ENCODE results near the gene NRP1. TPM values are rescaled to one million over a fixed set of nuclear protein-coding genes. Genes with fewer than 3 reads are reported as not detected.
"Not testable (repeated sequence)": the region's sequence is repeated elsewhere in the genome, so short reads cannot be mapped to it uniquely, and the experiment has no call there.

NRP1 gene
- 178 and 209 TPM in 2 replicates for total RNA-seq

GRCh38 chr10:33334153-33334804 lies at the start of gene NRP1:
Gene NRP1 (minus strand): TSS chr10:33334667. CDS start chr10:33334382, 285 bp downstream.
- peak; percentile 69 for DNase-seq

DNA sequence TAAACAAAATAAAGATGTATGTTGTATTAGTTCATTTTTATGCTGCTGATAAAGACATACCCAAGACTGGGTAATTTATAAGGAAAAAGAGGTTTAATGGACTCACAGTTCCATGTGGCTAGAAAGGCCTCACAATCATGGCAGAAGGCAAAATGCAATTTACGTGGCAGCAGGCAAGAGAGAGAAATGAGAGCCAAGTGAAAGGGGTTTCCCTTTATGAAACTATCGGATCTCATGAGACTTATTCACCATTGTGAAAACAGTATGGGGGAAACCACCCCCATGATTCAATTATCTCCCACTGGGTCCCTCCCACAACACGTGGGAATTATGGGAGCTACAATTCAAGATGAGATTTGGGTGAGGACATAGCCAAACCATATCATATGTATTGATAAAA lies 49.7 kb upstream of the NRP1 start:
- DNase-seq: not testable (repeated sequence)

DNA sequence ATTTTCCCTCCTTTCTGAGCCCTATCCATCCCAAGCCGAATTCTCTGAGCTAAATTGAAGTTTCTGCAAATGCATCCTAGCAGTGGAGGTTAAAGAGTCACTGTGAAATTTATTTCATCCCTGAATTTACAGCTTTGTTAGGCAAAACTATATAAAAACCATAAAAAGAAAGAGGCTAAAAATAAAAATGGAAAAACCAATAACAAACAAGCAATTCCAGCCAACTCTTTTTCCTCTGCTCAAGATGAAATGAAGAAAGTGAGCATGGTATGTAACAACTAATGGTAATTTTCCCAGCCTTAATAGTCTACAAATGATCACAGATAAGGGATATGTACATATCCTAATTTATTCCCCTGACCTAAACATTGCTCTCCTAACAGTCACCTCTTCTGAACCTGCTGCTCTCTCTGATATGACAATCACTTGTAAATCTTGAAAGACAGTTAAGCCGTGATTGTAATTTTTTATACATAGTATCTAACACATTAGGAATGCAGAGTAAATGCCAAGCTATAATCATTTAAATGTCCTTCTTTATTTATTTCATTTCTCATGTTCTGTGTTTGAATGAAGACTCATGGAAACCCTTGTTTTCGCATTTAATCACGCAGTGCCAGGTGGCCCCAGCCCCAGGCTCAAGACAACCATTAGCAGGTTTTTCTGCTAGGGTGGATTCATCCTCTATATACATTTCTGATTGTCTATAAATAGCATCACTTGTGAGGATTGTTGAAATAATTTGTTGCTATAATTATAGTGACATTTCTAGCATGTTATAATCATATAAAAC lies 48.6 kb upstream of the NRP1 start:
- no peak for DNase-seq

DNA sequence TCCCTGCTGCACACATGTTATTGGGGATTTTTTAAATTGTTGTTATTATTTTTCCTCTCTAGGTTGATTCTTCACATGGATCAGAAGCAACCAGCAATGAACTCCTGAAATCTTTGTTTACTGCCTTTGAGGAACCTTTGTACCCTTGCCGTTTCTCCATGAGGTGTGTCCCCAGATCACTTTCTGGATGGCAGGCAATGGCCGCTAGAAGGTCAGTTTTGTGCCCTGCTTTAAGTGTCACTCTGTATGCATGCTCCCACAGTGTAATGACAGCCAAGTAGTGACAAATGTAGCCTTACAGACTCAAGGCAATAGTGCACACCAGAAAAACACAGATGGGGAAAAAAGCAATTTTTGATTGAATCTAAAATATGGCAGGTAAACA lies 47.7 kb upstream of the NRP1 start:
- DNase-seq: no peak

DNA sequence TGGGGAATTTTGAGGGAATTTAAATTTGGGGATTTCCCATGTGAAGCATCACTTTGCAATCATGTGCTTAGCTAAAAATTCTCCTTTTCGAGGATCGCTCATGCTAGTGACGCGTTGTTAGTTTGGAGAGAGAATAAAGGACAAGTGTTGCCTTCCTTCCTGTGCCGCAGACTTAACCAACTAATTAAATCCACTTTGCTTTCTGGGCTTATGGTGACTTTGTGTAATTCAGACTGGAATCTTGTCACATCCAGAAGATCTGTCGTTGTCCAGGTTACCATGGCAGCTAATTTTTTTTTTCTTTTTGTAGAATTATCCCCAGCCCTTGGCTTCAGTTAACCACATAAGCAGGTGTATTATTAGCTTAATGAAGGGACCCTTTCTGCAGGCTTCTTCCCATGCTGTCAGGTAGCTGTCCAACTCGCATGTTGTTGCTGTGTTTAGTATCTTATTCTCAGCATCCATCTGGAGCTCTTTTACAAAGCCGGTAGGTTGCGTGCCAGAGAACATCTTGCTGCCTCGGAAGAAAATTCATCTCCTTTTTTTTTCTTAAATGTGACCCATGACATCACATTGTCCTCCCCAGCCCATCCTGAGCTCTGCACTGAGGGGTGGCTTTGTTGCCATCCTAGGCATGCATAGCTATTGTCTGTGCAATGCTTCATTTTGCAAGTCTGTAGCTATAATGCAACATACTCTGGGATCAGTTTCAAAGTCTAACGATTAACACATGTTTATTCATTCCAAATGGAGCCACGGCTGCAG lies 47.2 kb upstream of the NRP1 start:
- DNase-seq: no peak

DNA sequence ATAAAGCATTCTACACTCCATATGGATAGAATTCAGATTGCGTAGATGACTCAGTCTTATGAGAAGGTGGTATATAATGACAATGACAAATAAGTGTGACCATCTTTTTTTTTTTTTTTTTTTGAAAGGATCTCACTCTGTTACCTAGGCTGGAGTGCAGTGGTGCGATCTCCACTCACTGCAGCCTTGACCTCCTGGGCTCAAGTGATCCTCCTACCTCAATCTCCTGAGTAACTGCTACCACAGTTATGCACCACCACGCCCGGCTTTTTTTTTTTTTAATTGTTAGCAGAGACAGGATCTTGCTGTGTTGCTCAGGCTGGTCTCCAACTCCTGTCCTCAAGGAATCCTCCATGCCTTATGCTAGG lies 43.2 kb upstream of the NRP1 start:
- no peak for DNase-seq

GRCh38 chr10:33376976-33377657 lies 42.6 kb upstream of the NRP1 start:
- DNase-seq: peak; percentile 40

DNA sequence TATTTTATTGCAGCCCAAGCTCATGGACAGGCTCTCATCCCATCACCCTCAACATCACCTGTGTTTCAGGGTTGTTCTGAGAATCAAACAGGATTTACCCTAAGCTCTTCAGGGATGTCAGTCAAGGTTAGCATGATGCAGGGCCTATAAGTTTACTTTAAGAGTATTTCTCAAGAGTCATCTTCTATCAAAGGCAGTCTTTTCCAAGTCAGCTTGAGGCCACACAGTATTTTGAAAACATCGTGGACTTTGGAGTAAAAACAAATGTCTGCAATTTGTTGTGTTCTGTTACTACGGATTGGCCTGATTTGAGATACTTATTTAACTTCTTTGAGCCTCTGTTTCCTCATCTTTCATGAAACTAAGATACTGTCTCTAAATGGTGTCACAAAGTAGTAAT lies 42.0 kb upstream of the NRP1 start:
- no peak for DNase-seq

DNA sequence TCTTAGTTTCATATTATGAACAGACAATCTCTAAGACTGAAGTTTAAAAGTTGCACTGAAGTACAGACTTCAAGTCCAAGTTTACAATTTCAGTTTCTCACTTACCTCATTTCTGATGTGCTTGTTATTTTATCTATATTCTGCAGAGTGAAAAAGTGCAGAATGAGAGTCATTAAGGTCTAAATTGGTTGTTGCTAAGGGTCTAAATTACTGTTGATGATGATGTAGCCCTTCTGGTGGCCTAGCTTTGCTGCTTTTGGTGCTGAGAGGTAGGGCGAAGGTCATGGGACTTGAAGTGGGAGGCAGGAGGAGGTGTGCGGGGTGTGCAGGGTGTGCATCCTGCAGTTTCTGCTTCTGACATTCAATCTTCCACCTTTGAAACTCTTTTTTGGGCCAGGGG lies 38.8 kb upstream of the NRP1 start:
- DNase-seq: no peak

GRCh38 chr10:33371234-33371633 lies 36.8 kb upstream of the NRP1 start:
- DNase-seq: no peak

GRCh38 chr10:33370434-33370930 lies 36.0 kb upstream of the NRP1 start:
- DNase-seq: no peak

DNA sequence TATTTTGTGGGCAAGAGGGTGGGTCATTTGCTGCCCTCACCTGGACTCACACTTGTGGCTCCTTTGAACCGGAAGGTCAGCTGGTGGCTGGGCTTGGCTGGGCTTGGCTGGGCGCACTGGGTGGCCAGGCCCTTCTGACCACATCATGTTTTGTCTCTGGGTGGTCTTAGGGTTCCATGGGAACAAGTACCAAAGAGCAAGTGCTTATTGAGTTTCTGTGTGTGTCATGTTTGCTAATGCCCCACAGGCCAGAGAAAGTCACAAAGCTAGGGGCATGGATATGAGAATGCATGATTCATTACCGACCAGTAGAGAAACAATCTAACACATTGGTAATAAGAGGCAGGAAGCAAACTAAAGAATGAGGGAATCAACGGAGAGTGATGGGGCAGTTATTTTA lies 33.6 kb upstream of the NRP1 start:
- no peak for DNase-seq

- peak; percentile 86 for DNase-seq
These were observed 31.5 kb upstream of the NRP1 start for GRCh38 chr10:33365871-33366411.

GRCh38 chr10:33365301-33365700 lies 30.8 kb upstream of the NRP1 start:
- DNase-seq: no peak

- no peak for DNase-seq
These were observed 28.6 kb upstream of the NRP1 start for GRCh38 chr10:33363106-33363505.

DNA sequence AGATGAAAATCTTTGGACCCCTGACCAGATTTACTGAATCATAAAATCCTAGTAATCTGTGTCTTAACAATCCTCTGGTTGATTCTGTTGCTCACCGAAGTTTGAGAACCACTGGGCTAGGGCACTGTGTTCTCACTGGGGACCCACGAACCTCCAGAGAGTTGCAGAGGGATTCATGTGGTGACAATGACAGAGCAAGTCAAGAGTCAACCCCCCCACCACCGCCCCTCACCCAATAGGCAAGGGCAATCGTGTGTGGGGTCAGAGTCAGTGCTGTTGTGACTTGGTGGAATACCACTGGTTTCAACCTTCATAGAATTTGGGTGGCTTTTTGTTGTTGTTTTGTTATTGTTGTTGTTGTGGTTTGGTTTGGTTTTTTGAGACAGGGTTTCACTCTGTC lies 23.5 kb upstream of the NRP1 start:
- DNase-seq: no peak

- DNase-seq: no peak
These were observed 20.8 kb upstream of the NRP1 start for GRCh38 chr10:33355274-33355673.

GRCh38 chr10:33353853-33354252 lies 19.4 kb upstream of the NRP1 start:
- DNase-seq: no peak

DNA sequence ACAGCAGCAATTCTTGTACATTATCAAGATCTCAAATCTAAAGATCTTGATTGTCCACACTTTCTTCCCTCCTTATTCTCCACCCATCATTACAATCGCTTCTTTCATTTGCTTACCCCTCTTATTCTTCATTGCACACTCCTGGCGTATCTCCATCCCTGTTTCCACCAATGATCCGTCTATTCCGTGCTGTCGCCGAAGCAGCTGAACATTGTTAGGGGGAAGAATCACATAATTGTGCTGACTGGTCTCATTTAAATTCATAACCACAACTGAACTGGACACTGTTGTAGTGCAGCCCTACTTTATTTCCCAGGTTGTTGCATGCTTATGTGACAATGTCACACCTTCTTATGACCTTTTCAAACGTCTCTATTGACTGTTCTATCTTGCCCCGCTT lies 18.9 kb upstream of the NRP1 start:
- no peak for DNase-seq

- no peak for DNase-seq
These were observed 18.1 kb upstream of the NRP1 start for GRCh38 chr10:33352615-33353014.

- peak; percentile 65 for DNase-seq
These were observed 17.7 kb upstream of the NRP1 start for GRCh38 chr10:33352175-33352574.

DNA sequence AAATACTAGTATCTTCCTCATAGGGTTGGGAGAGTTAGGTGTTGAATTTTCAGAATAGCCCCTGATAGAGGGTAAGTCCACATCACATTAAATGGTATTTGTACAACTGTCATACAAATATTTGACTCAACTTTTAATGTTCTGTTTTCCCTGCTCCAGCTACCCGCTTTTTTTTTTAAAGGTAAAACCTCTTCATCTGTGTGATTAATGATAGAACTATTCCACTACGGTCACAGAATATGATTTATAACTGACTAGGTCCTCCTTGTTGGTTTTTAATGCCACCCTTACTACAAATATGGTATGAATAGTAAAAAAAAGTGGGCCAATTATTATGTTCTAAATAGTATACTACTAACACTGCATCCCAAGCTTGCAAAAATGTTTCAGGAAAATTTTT lies 15.6 kb upstream of the NRP1 start:
- no peak for DNase-seq

GRCh38 chr10:33349268-33349667 lies 14.8 kb upstream of the NRP1 start:
- no peak for DNase-seq

Data from dermis blood vessel endothelial cell (primary cell).